DND-41 (cell line): ENCODE results near the gene PSMA5.

ENCODE experiments used
- CTCF ChIP-seq: IDR thresholded peaks from 2 replicates; pipeline ENCODE4 v1.5.1; 2012; ENCODE audit warnings: borderline replicate concordance, low read length, moderate library complexity, mild to moderate bottlenecking; ENCODE audit not compliant: poor library complexity, severe bottlenecking; ENCODE audit errors: extremely low read depth
- EZH2 ChIP-seq: IDR thresholded peaks from 3 replicates; pipeline ENCODE4 v1.6.1; 2012; ENCODE audit warnings: borderline replicate concordance, low read depth, mild to moderate bottlenecking, moderate library complexity, low read length, inconsistent platforms; ENCODE audit not compliant: severe bottlenecking

GRCh38 chr1:109392037-109392787 is 34.0 kb downstream of the PSMA5 start:
- TF ChIP-seq CTCF (no peak), EZH2 (no peak)
